Astrocyte (in vitro differentiated cells and primary cell): ENCODE measurements around the gene PTPRM. TPM values are rescaled to one million over a fixed set of nuclear protein-coding genes. Genes with fewer than 3 reads are reported as not detected.

Source experiments
- DNase-seq: peaks from one replicate; pipeline ENCODE4 v3.0.0-alpha.2; 2010; ENCODE audit warnings: low read depth
- FAIRE-seq: peaks from 2 replicates; lab custom pipeline; 2011; peaks lifted over from hg19 to GRCh38; lab: Jason Lieb, UNC
- H2AFZ ChIP-seq: 2 replicates; pipeline ENCODE4 v1.6.0; 2012; ENCODE audit warnings: low read depth, low read length, inconsistent platforms
- H3K27ac ChIP-seq: 2 replicates; pipeline ENCODE4 v1.5.1; 2011; ENCODE audit warnings: low read depth, low read length, inconsistent platforms
- H3K27me3 ChIP-seq: 2 replicates; pipeline ENCODE4 v1.6.0; 2011; ENCODE audit warnings: low read length, inconsistent platforms; ENCODE audit not compliant: insufficient read depth
- H3K36me3 ChIP-seq: 2 replicates; pipeline ENCODE4 v1.5.1; 2011; ENCODE audit warnings: low read length, inconsistent platforms; ENCODE audit not compliant: insufficient read depth
- H3K4me1 ChIP-seq: 2 replicates; pipeline ENCODE4 v1.5.1; 2011; ENCODE audit warnings: low read length, inconsistent platforms; ENCODE audit not compliant: insufficient read depth
- H3K4me2 ChIP-seq: 2 replicates; pipeline ENCODE4 v1.6.0; 2012; ENCODE audit warnings: low read length, inconsistent platforms
- H3K4me3 ChIP-seq: 2 replicates; pipeline ENCODE4 v1.5.1; 2011; ENCODE audit warnings: low read depth, mild to moderate bottlenecking, low read length, inconsistent platforms; ENCODE audit not compliant: insufficient read depth
- H3K79me2 ChIP-seq: 2 replicates; pipeline ENCODE4 v1.6.0; 2012; ENCODE audit warnings: mild to moderate bottlenecking, low read length, inconsistent platforms; ENCODE audit not compliant: insufficient read depth
- H3K9ac ChIP-seq: 2 replicates; pipeline ENCODE4 v1.6.0; 2012; ENCODE audit warnings: mild to moderate bottlenecking, low read length, inconsistent platforms
- H3K9me3 ChIP-seq: 2 replicates; pipeline ENCODE4 v1.5.1; 2012; ENCODE audit warnings: low read depth, mild to moderate bottlenecking, low read length, inconsistent platforms; ENCODE audit not compliant: insufficient read depth
- H4K20me1 ChIP-seq: 2 replicates; pipeline ENCODE4 v1.6.0; 2012; ENCODE audit warnings: low read length, inconsistent platforms; ENCODE audit not compliant: insufficient read depth
- H3K27ac Mint-ChIP-seq: one replicate; pipeline ENCODE4 v1.8.0; 2021; ENCODE audit warnings: mild to moderate bottlenecking, mixed read lengths; ENCODE audit not compliant: unreplicated experiment
- H3K27me3 Mint-ChIP-seq: one replicate; pipeline ENCODE4 v1.8.0; 2021; ENCODE audit warnings: low read depth, mixed read lengths; ENCODE audit not compliant: unreplicated experiment
- H3K36me3 Mint-ChIP-seq: one replicate; pipeline ENCODE4 v1.8.0; 2021; ENCODE audit warnings: low read depth, mixed read lengths; ENCODE audit not compliant: unreplicated experiment
- H3K4me1 Mint-ChIP-seq: one replicate; pipeline ENCODE4 v1.8.0; 2021; ENCODE audit warnings: low read depth, mixed read lengths; ENCODE audit not compliant: unreplicated experiment
- H3K4me3 Mint-ChIP-seq: one replicate; pipeline ENCODE4 v1.8.0; 2021; ENCODE audit warnings: mild to moderate bottlenecking, moderate library complexity, mixed read lengths; ENCODE audit not compliant: unreplicated experiment
- H3K9me3 Mint-ChIP-seq: one replicate; pipeline ENCODE4 v1.8.0; 2021; ENCODE audit warnings: mild to moderate bottlenecking, mixed read lengths; ENCODE audit not compliant: unreplicated experiment
- CTCF ChIP-seq: IDR thresholded peaks from 2 replicates; pipeline ENCODE4 v1.5.1; 2011; ENCODE audit warnings: low read depth, mild to moderate bottlenecking, inconsistent platforms, low read length, moderate library complexity; ENCODE audit not compliant: insufficient read depth
- EZH2 ChIP-seq: IDR thresholded peaks from 2 replicates; pipeline ENCODE4 v1.6.1; 2012; ENCODE audit warnings: mild to moderate bottlenecking, low read length, inconsistent platforms; ENCODE audit not compliant: insufficient read depth
- total RNA-seq: library from RNA; stranded (reverse); gene quantifications from 2 replicates; pipeline ENCODE4 v1.2.1, GENCODE V29; 2021

The PTPRM gene
- total RNA-seq, 1 donor from 2014 or later, result 59.6 TPM

GRCh38 chr18:8389391-8390340 is 822.5 kb downstream of the PTPRM start:
- TF ChIP-seq EZH2 (no peak), CTCF (peak; percentile 89)
- peaks cover 3% of the 10 kb centered on the region for H3K9me3 ChIP-seq
- Mint-ChIP-seq H3K27ac (no peak overlapping the region), H3K4me3 (no peak overlapping the region), H3K4me1 (no peaks in the 10 kb centered on the region), H3K36me3 (peaks cover 35% of the 10 kb centered on the region), H3K9me3 (no peaks in the 10 kb centered on the region), H3K27me3 (no peaks in the 10 kb centered on the region)
- H2AFZ ChIP-seq, result no peak overlapping the region
- peaks cover 3% of the 10 kb centered on the region for H3K36me3 ChIP-seq
- FAIRE-seq, result peak; percentile 58
- H3K4me1 ChIP-seq, result peaks cover 9% of the 10 kb centered on the region
- H3K27ac ChIP-seq, result no peak overlapping the region
- no peaks in the 10 kb centered on the region for H3K27me3 ChIP-seq
- H3K9ac ChIP-seq, result no peak overlapping the region
- H3K4me2 ChIP-seq, result no peak overlapping the region
- H4K20me1 ChIP-seq, result no peaks in the 10 kb centered on the region
- H3K79me2 ChIP-seq, result no peaks in the 10 kb centered on the region
- DNase-seq, result peak; percentile 45
- H3K4me3 ChIP-seq, result no peak overlapping the region

GRCh38 chr18:8391068-8391467 is 824.0 kb downstream of the PTPRM start:
- Histone ChIP-seq H4K20me1 (no peaks in the 10 kb centered on the region), H3K4me1 (peaks cover 9% of the 10 kb centered on the region), H2AFZ (no peak overlapping the region), H3K27ac (no peak overlapping the region), H3K36me3 (peaks cover 4% of the 10 kb centered on the region), H3K4me3 (no peak overlapping the region), H3K27me3 (no peaks in the 10 kb centered on the region), H3K4me2 (peak overlapping the region; percentile 21), H3K9me3 (peaks cover 3% of the 10 kb centered on the region), H3K9ac (no peak overlapping the region), H3K79me2 (no peaks in the 10 kb centered on the region)
- no peak for TF ChIP-seq EZH2
- TF ChIP-seq CTCF, result no peak
- H3K27ac Mint-ChIP-seq, result no peak overlapping the region
- DNase-seq (peak; percentile 66), FAIRE-seq (no peak)
- H3K27me3 Mint-ChIP-seq, result no peaks in the 10 kb centered on the region
- no peak overlapping the region for H3K4me3 Mint-ChIP-seq
- no peaks in the 10 kb centered on the region for H3K4me1 Mint-ChIP-seq
- H3K36me3 Mint-ChIP-seq, result peaks cover 30% of the 10 kb centered on the region
- H3K9me3 Mint-ChIP-seq, result no peaks in the 10 kb centered on the region

DNA sequence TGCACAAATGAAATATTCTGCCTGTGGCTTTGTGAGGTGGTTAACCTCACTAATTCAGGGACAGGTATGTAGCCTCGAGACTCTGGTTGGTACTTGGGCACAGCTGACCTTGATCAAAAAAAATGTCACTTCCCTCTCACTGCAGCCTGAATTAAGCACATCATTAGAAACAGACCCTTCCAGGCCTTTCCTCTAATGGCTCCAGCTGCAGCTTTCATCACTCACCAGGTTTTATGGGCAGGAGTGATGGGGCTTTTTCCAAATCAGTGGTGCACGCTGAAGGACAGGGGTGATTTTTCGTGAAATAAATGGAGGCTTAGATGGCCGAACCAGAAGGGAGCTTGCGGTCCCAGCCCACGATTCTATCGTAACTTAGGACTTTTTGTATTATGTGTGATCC is 829.1 kb downstream of the PTPRM start:
- DNase-seq, result no peak
- Histone ChIP-seq H4K20me1 (no peaks in the 10 kb centered on the region), H3K9ac (no peak overlapping the region), H3K4me1 (peaks cover 5% of the 10 kb centered on the region), H2AFZ (no peak overlapping the region), H3K4me2 (no peak overlapping the region), H3K4me3 (no peak overlapping the region), H3K9me3 (no peaks in the 10 kb centered on the region), H3K79me2 (no peaks in the 10 kb centered on the region), H3K27ac (no peak overlapping the region), H3K36me3 (peaks cover 4% of the 10 kb centered on the region), H3K27me3 (no peaks in the 10 kb centered on the region)
- Mint-ChIP-seq H3K9me3 (no peaks in the 10 kb centered on the region), H3K27me3 (no peaks in the 10 kb centered on the region), H3K36me3 (peaks cover 18% of the 10 kb centered on the region), H3K4me1 (no peaks in the 10 kb centered on the region), H3K4me3 (no peak overlapping the region), H3K27ac (no peak overlapping the region)
- TF ChIP-seq CTCF (no peak), EZH2 (no peak)
- FAIRE-seq, result no peak
